ENCODE measurements around the gene NR6A1.

NR6A1 gene

DNA sequence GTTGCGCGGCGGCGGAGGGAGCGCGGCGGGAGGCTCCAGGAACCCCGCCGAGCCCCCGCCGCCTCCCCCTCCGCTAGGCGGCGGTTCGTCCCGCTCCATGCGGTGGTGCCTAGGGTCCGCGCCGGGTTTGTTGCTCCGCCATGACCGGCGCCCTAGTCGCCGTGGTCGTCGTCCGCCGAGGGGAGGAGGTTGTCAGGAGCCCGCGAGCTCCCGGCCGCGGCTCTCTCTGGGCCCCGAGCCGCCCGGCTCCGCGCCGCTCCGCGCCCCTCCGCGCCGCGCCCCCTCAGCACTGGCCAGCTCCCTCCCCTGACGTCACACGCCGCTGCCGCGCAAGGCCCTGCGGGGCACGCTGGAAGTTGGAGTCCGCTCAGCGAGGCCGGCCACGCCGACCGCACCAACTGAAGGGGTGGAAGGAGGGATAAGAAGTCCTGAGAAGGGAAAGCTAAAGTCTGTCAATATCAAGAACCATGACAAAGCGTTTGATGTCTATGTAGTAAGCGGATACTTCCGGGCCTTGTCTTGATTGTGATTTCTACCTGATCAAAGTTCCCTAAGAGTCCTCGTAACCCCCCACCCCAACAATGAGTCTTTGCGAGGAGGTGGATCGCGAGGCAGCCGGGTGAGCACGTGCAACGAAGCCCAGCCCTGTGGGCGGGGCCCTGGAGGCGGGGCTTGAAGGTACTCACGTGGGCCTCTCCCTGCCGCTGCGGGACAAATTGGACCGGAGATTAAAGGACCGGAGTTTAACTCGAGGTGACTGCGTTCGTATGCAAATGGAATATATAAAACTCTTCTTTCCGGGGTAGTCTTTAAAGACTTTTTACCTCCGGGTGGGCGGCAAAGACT, at the start of gene NR6A1:
Gene NR6A1, minus strand, starts transcription at position 291 of the 846 bp plus-strand sequence.
- DNase-seq = peak; percentile 96

DNA sequence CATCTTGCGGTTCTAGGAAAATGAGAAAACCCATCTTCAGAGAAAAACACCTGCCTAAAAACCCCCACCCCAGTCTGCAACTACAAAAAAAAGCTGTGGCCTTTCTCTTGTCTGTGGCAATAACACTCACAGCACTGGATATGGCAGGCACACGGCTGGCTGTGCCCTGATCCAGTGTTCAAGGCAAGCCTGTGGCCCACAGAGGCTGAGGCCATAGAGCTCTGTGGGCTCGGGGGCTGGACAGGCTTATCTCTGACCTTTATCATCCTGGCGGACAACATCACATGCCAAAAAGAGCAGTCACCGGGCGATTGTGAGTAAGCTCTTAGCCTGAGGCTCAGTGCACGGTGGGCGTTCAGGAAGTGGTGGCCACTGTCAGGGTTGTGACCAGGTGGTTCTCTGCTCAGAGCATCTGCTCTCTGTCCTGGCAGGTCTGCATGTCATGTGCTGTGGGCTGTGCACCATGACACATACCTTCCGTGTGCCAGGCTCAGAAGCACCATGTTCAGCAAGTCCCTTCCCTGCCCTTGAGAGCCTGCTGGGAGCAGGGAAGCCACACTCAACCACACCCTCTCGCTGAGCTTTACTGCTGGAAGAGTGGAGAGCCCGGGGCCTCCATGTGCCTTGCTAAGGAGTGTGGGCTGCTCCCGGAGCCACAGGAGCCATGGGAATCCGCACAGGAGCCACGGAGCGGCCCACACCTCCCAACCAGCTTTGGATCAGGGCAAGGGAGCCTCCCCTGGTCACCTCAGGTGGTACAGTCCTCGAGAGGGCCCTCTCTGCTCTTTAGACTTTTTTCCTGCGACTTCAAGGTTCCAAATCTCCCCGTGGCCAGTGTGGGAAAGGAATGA, 47.5 kb upstream of the NR6A1 start:
- no peak for DNase-seq

DNA sequence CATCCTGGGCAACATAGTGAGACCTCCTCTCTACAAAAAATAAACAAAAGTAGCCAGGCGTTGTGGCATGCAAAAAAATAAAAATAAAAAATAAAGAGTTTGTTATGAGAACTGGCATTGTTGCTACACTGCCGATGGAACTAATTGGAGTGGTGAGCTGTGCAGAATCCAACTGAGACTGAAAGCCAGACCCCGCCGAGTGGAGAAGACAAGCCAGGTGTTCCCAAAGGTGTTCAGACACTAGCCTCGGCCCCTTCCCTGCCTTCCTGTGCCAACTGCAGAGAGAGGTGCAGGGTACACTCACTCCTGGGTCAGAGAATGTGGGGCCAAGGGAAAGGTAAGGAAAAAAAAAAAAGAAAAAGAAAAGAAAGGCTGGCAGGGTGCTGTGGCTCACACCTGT, 44.5 kb upstream of the NR6A1 start:
- no peak for DNase-seq

DNA sequence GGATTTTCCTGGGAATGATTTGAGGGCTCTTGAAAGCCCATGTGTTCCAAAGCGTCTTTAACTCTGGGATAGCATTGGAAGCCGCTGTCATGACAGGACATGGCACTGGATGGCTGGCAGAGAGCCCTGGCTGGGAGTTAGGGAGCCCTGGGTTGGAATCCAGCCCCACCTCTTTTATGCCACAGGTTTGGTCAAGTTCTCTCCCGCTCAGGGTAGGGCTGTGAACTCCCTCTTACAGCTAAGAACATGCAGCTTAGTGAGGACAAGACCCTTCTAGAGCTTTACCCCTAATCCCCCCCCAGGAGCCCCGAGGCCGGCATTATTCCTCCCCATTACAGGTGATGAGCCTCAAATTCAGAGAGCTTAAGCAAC, 43.0 kb upstream of the NR6A1 start:
- DNase-seq = no peak

DNA sequence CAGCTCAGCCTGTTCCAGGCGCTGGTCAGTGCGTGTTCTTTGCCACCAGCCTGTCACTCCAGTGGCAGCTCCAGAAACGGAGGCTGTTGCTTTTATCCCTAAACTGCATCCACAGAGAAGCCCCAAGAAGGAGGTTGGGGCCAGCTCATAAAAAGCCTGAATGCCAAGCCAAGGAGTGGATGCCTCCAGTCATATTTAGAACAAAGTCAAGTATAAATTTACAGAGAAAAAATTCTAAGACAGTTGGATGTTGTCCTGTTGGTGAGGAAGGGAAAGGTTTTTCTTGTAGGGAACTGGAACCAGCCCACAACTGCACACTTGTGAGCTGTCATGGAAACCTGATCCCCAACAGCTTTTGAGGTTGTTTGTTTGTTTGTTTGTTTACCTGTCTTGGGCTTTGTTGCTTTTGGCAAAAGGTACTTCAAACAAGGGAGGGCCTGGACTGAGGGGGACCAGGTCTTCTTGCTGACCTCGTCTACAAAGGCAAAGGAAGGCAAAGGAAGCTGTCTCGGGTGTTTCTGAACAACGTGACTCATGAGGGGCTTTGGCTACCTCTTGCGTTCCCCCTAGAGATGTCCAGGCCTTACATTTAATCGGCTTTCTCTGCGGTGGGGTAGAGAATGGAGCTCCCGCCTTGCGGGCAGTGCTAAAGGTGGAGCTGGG, 42.5 kb upstream of the NR6A1 start:
- DNase-seq = no peak

DNA sequence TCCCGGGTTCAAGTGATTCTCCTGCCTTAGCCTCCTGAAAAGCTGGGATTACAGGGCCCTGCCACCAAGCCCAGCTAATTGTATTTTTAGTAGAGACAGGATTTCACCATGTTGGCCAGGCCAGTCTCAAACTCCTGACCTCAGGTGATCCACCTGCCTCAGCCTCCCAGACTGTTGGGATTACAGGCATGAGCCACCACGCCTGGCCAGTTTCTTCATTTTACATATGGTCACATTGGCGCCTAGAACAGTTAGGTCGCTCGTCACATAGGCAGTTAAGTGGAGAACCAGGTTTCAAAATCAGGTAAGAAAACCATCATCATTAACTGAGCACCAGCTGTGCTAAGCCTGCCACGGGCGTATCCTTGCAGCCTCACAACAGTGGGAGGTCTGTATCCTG, 41.9 kb upstream of the NR6A1 start:
- DNase-seq = no peak

DNA sequence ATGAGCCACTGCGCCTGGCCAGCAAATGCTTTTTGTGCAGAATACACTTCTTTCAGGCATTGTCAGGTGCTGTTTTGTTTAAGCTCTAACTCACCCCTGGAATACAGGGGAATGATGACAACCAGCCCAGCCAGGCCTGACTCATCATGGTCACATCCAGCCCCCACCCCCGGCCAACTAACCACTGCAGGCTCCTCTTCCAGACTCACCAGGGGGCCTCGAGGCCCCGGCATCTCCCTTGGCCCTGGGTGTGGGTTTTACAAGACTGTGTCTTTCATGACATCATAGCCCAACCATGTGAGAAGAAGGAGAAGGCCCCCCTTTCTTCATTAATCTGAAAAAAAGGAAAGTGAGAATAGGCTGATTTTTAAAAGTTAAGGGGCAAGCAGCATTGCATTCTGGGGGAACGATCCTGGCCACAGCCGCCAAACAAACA, 41.3 kb upstream of the NR6A1 start:
- DNase-seq = no peak

DNA sequence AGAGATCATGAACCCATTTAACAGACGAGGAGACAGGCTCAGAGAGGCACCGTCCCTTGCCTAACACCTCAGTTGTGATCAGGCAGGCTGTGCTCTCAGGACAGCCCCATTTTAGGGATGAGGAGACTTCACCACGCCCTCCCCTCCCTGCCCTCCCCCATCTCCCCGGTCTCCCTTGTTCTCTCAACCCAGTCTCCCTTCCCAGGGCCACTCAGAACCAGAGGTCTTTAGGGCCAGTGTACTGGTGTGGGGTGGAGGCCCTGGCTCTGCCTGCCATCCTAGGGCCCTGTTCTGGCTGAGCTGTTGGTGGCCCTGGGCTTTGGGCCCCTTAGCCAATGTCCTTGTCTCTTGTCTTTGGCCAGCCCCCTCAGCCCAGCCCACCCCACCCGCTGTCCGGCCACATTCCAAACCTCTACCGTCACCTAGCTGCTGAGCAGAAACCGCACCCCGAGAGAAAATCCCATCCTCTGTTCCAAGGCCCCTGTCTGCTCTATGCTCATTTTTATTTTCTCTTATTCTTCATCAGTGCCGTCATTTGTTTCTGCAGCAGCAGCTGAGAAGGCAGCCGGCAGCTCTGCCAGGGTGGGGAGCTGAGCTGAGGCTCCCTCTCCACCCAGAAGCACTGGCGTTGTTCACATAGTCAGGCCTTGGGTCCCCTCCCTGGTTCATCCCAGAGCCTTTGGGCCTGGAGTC, 39.7 kb upstream of the NR6A1 start:
- no peak for DNase-seq

DNA sequence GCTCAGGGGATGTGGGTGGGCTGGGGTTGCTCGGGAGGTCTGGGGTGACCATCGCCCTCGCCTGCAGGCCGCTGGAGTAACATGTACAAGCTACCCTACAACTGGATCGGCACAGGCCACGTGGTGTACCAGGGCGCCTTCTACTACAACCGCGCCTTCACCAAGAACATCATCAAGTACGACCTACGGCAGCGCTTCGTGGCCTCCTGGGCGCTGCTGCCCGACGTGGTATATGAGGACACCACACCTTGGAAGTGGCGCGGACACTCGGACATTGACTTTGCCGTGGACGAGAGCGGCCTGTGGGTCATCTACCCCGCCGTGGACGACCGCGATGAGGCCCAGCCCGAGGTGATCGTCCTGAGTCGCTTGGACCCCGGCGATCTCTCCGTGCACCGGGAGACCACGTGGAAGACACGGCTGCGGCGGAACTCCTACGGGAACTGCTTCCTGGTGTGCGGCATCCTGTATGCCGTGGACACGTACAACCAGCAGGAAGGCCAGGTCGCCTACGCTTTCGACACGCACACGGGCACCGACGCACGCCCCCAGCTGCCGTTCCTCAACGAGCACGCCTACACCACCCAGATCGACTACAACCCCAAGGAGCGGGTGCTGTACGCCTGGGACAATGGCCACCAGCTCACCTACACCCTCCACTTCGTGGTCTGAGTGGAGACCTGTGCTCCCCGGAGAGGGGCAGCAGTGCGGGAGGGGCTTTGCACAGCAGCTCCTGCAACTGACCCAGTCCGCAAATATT, 38.8 kb upstream of the NR6A1 start:
- no peak for DNase-seq

DNA sequence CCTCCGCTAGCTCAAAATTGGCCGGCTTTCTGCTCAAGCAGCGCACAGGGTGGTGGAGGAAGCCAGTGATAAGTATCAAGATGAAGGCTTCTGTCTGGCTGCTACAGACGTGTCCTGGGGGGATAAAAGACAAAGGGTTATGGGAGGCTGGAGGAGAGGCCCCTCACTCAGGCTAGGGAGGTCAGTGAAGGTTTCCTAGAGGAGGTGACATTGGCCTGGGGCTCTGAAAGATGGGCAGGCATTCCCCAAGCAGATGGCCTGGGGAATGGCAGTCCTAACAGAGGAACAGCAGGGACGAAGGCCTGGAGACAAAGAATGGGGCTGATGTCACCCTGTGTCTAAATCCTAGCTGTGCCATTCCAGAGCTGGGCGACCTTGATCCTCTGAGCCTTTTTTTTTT, 38.1 kb upstream of the NR6A1 start:
- no peak for DNase-seq

DNA sequence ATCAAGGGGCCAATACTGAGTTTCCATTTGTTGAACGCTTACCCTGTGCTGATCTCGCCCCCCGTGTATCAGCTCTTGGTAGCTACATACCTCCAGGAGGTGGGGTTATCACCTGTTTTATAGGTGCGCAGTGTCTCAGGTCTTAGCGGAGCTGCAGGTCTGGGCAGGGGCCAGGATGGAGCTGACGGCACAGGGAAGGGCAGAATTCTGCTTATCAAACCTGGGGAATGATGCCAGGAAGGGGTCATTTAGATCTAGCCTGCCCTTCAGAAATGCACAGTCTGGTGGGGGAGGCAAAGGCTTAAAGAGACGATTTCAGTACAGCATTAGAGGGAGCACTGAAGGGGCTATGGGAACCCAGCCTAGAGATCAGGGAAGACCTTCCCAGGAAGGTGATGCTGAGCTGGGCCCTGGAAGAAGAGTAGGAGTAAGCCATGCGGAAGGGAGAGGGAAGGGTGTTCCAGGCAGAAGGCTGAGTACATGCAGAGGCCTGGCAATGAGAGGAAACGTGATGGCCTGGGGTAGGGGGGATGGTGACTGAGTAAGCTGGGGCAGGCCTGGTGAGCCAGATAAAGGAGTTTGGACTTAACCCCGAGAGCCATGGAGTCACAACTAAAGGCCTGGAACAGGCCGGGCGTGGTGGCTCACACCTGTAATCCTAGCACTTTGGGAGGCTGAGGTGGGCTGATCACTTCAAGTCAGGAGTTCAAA, 37.3 kb upstream of the NR6A1 start:
- no peak for DNase-seq

DNA sequence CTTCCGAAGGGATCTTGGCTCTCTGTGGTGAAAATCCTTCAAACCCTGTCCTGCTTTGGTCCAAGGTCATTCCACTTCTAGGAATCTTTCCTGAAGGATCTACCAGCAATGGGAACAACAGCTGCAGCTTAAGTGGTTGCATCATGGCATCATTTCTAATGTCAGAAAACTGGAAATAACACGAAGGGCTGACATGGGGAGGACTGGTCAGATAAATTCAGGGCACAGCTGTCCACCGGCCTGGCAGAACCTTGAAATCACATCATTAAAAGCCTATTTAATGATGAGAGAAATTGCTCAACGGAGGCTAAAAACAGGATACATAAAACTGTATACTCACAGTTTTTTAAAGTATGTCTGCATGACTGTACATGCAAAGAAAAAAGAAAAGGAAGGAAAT, 34.1 kb upstream of the NR6A1 start:
- DNase-seq = no peak

DNA sequence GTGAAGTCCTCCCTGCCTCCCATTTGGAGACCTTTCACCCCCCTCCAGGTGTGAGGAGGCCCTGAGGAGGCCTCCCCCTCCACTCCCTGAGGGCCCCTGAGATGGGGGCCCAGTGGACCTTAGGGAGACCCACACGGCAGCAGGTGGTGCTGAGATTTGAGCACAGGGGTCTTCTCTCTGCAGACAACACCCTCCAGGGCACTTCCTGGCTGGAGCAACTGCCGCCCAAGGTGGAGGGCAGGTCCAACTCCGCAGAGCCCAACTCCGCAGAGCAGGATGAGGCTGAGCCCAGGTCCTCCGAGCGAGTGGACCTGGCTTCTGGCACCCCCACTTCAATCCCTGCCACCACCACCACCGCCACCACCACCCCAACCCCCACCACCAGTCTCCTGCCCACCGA, 32.8 kb upstream of the NR6A1 start:
- no peak for DNase-seq

DNA sequence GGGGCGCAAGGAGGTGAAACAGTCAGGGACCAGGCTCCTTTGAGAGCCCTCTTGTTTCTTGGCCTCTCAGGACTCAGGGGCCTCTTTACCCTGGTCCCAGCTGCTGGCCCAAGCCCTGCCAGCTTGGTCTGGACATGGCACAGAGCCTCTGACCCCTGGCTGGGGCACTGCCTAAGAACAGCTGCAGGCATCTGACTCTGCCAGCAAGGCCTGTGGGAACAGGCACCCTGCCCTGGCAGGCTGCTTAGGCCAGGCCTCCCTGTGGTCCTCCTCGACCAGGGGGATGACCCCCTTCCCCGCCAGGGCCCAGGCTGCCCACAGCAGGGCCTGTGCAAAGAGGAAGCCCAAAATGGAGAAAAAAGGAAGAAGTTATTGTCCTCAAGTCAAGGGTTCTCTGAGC, 31.3 kb upstream of the NR6A1 start:
- DNase-seq = no peak

DNA sequence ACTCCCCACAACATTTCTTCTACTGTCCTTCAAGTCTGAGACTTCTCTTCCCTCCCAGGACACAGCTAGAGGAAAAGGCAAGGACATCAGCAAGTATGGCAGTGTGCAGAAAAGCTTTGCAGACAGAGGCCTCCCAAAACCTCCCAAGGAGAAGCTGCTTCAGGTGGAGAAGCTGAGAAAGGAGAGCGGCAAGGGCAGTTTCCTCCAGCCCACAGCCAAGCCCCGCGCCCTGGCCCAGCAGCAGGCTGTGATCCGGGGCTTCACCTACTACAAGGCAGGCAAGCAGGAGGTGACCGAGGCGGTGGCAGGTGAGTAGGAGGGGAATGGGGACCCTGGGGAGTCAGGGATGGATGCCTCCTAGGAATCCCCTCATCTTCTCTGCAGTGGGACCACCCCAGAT, 30.2 kb upstream of the NR6A1 start:
- no peak for DNase-seq

DNA sequence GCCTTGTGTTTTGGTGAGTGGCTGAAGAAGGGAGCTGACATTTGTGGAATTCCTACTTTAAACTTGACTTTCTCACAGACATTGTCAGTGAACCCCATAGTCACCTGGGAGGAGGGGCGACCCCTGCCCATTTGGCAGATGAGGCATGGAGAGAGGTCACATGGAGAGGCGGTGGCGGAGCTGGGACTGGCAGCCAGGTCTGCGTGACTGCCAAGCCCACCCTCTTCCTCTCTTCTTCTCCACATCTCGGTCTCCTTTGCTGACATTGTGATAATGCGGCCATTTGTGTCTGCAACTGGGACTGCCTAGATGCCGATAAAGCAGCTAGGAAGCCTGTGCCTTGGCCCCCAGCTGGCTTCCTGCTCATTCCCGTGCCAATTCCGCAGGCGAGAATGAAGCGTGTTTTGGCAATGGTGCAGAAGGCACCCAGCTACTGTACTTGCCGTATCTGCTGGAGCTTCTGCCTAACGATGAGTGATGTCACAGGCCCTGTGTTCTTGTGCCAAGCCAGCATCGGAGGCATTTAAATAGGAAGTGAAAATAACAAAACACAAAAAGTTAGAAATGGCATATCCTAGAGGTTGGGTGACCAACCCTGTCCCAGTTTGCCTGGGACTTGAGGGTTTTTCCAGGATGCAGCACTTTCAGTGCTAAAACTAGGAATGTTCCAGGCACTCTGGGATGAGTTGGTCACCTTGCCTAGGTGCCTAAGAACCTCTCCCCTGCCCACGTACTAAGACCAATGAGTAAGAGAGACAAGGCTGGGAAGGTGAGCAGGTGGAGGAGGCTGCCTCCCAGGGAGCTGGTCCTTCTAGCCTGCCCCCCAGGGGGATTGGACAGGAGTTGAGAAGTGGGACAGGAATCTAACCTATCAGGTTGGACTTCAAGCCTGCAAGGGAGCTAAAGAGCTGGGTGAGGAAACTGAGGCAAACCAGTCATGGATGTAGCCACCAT, 29.5 kb upstream of the NR6A1 start:
- DNase-seq = no peak

DNA sequence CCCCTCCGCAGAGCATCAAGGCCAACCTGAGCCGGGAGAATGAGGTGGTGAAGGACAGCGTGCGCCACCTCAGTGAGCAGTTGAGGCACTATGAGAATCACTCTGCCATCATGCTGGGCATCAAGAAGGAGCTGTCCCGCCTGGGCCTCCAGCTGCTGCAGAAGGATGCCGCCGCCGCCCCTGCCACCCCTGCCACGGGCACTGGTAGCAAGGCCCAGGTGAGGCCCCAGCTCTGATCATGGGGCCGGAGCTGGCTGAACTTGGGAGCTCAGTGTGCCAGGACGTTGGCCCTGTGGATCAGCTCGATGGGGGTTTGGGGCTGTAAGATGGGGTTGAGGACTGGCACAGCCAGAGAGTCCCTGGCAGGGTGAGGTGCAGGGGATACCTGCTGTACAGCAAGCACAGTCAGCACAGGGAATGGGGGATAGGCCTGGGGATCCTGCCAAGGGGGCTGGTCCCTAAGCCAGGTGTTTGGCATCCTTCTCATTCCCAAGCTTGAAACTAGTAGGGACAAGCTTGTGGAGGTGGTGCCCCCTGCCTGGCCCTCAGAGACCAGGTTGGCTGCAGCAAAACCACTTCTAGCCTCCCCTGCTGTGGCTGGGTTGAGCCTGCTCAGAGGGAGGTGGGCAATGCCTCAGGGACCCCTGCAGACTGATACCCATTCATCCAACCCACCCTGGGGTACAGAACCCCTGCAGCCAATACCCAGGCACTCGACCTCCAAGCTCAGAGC, 28.3 kb upstream of the NR6A1 start:
- DNase-seq = no peak

DNA sequence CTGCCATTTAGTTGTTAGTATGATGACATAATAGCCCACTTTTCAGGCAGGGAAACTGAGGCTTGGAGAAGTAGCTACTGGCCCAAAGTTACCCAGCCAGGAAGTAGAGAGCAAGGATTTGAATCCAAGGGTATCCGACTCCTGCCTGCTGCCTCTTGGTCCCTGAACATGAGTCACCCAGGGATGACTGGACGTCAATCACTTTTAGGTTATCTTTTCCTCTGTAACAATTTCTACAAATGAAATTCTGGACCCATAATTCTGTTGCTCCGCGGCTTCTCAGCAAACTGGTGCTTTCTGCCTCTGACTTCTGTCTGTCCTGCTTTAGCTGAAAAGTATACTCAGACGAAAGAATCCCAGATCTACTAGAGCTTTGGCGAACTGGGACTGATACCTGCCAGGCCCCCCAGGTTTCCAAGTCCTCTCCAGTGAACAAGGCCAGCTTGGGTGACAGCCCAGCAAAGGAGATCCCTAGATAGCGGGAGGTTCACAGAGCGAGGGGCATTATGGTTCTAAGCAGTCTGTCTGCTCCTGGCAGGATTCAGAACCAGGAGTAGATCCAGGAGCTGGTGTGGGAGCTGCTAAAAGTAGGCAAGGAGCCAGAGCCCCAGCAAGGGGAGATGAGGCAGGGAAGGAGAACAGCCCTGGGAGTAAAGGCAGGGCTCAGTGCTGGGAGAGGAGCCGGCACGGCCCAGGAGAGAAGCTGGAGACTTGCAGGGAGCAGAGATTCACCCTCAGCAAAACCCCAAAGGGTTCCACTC, 26.4 kb upstream of the NR6A1 start:
- no peak for DNase-seq

DNA sequence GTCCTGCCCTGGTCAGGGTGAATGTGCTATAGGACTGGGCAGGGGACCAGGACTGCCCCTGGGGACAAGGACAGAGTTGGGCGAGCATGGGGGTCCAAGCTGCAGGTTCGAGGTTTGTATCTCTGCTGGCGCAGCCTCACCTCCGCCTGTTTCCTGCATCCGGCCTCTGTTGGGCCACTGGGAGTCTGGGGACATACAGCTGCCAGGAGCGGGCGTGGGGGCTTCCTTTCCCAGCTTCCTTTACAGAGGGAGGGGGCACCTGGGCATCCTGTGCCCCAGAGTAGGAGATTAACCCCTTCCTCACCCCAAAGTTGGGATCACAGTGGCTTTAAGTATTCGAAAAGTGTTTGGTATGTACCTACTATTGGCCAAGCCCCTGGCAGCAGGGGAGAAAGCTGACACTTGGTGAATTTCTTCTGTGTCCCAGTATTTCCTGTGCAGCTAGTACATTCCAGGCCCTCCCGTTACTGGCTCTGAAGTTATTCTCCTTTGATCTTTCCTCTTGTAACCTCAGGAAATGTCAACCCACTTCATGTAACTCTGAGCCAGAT, 24.8 kb upstream of the NR6A1 start:
- DNase-seq = no peak

Data from DMS79 treated with DMSO at 0.1 percent for 48 hours (cell line).